Trophoblast cell (in vitro differentiated cells and primary cell): ENCODE measurements around the gene PPIF.

ENCODE experiments used
- DNase-seq, 2 donors: peaks; one replicate each; pipeline ENCODE4 v3.0.0-alpha.2; 2016
- H2AFZ ChIP-seq: 2 replicates; pipeline ENCODE4 v1.6.1; 2013; ENCODE audit warnings: low read length, moderate library complexity, mild to moderate bottlenecking; ENCODE audit not compliant: insufficient read depth, poor library complexity
- H2AK5ac ChIP-seq: 2 replicates; pipeline ENCODE4 v1.6.1; 2013; ENCODE audit warnings: mild to moderate bottlenecking, low read length
- H2BK120ac ChIP-seq: 2 replicates; pipeline ENCODE4 v1.6.1; 2013; ENCODE audit warnings: low read length, mild to moderate bottlenecking, moderate library complexity; ENCODE audit not compliant: insufficient read depth, poor library complexity
- H2BK12ac ChIP-seq: 2 replicates; pipeline ENCODE4 v1.6.1; 2013; ENCODE audit warnings: mild to moderate bottlenecking, low read length, moderate library complexity
- H2BK5ac ChIP-seq: 2 replicates; pipeline ENCODE4 v1.6.1; 2013; ENCODE audit warnings: low read length, low read depth, moderate library complexity, mild to moderate bottlenecking; ENCODE audit not compliant: poor library complexity
- H3K14ac ChIP-seq: 2 replicates; pipeline ENCODE4 v1.6.1; 2013; ENCODE audit warnings: mild to moderate bottlenecking, low read length
- H3K18ac ChIP-seq: 2 replicates; pipeline ENCODE4 v1.6.1; 2013; ENCODE audit warnings: mild to moderate bottlenecking, low read length
- H3K23ac ChIP-seq: 2 replicates; pipeline ENCODE4 v1.6.1; 2013; ENCODE audit warnings: low read length
- H3K27ac ChIP-seq: 2 replicates; pipeline ENCODE4 v1.5.1; 2013; ENCODE audit warnings: low read depth, mild to moderate bottlenecking, inconsistent platforms, low read length, moderate library complexity
- H3K27me3 ChIP-seq: 2 replicates; pipeline ENCODE4 v1.6.1; 2013; ENCODE audit warnings: inconsistent platforms, mild to moderate bottlenecking, low read length, moderate library complexity; ENCODE audit not compliant: insufficient read depth
- H3K36me3 ChIP-seq, 2 experiments: 1 replicate in 1 of 2; 2 replicates in 1 of 2; pipeline ENCODE4 v1.6.1; 2013; ENCODE audit warnings: low read length in 2 of 2, mild to moderate bottlenecking in 2 of 2, moderate library complexity in 1 of 2; ENCODE audit not compliant: insufficient read depth in 2 of 2, control insufficient read depth in 1 of 2
- H3K4ac ChIP-seq: 2 replicates; pipeline ENCODE4 v1.6.1; 2013; ENCODE audit warnings: low read depth, mild to moderate bottlenecking, low read length, moderate library complexity
- H3K4me1 ChIP-seq, 2 experiments: 1 replicate in 1 of 2; 2 replicates in 1 of 2; pipeline ENCODE4 v1.6.1; 2013; ENCODE audit warnings: low read length in 2 of 2, mild to moderate bottlenecking in 2 of 2, moderate library complexity in 1 of 2; ENCODE audit not compliant: insufficient read depth in 2 of 2, control insufficient read depth in 1 of 2
- H3K4me2 ChIP-seq: 2 replicates; pipeline ENCODE4 v1.6.1; 2013; ENCODE audit warnings: inconsistent platforms, mild to moderate bottlenecking, low read length, moderate library complexity
- H3K4me3 ChIP-seq: 2 replicates; pipeline ENCODE4 v1.5.1; 2013; ENCODE audit warnings: mild to moderate bottlenecking, low read depth, low read length, inconsistent platforms
- H3K79me1 ChIP-seq: one replicate; pipeline ENCODE4 v1.6.1; 2013; ENCODE audit warnings: low read length
- H3K79me2 ChIP-seq: 2 replicates; pipeline ENCODE4 v1.6.1; 2013; ENCODE audit warnings: low read length, mild to moderate bottlenecking; ENCODE audit not compliant: control insufficient read depth, insufficient read depth, poor library complexity
- H3K9ac ChIP-seq: 2 replicates; pipeline ENCODE4 v1.6.1; 2013; ENCODE audit warnings: mild to moderate bottlenecking, low read length
- H3K9me3 ChIP-seq: 2 replicates; pipeline ENCODE4 v1.6.1; 2013; ENCODE audit warnings: low read depth, mild to moderate bottlenecking, control low read depth, inconsistent platforms, low read length; ENCODE audit not compliant: insufficient read depth
- H4K12ac ChIP-seq: 2 replicates; pipeline ENCODE4 v1.6.1; 2013; ENCODE audit warnings: low read depth, mild to moderate bottlenecking, low read length, moderate library complexity
- H4K8ac ChIP-seq: 2 replicates; pipeline ENCODE4 v1.6.1; 2013; ENCODE audit warnings: low read depth, mild to moderate bottlenecking, low read length, moderate library complexity
- H4K91ac ChIP-seq: one replicate; pipeline ENCODE4 v1.6.1; 2013; ENCODE audit warnings: low read depth, mild to moderate bottlenecking, low read length, moderate library complexity
- WGBS: extraction: QIAGEN DNeasy Blood & Tissue Kit; methylation state at CpG from one replicate; pipeline ENCODE4 v1.1.7; 2013; ENCODE audit warnings: missing lambda C conversion rate; ENCODE audit not compliant: insufficient read length, insufficient coverage; ENCODE audit errors: extremely low coverage; 5-methylcytosine and 5-hydroxymethylcytosine counted together

Gene PPIF

GRCh38 chr10:79328147-79328701, 19.0 kb upstream of the PPIF start:
- H3K4ac ChIP-seq = no peak overlapping the region
- H3K79me2 ChIP-seq = no peaks in the 10 kb centered on the region
- no peak overlapping the region for H2AFZ ChIP-seq
- no peaks in the 10 kb centered on the region for H3K79me1 ChIP-seq
- H3K23ac ChIP-seq = no peak overlapping the region
- no peak overlapping the region for H4K91ac ChIP-seq
- H3K27me3 ChIP-seq = no peaks in the 10 kb centered on the region
- no peak overlapping the region for H3K4me3 ChIP-seq
- H4K8ac ChIP-seq = no peak overlapping the region
- H3K18ac ChIP-seq = no peak overlapping the region
- no CpG with 5 or more reads among the region's 6 CpGs for WGBS
- H2BK12ac ChIP-seq = no peak overlapping the region
- H3K9me3 ChIP-seq = peaks cover 5% of the 10 kb centered on the region
- DNase-seq = no peak
- no peak overlapping the region for H3K4me2 ChIP-seq
- no peaks in the 10 kb centered on the region for H3K36me3 ChIP-seq
- H3K9ac ChIP-seq = no peak overlapping the region
- H3K4me1 ChIP-seq = no peaks in the 10 kb centered on the region
- H2BK5ac ChIP-seq = no peak overlapping the region
- no peak overlapping the region for H2BK120ac ChIP-seq
- H2AK5ac ChIP-seq = no peak overlapping the region
- H3K14ac ChIP-seq = no peak overlapping the region
- no peak overlapping the region for H4K12ac ChIP-seq
- no peak overlapping the region for H3K27ac ChIP-seq

- Histone ChIP-seq H3K4me2 (no peak overlapping the region), H3K79me1 (no peaks in the 10 kb centered on the region), H3K4ac (no peak overlapping the region), H3K79me2 (no peaks in the 10 kb centered on the region), H3K27ac (no peak overlapping the region), H4K8ac (no peak overlapping the region), H2BK12ac (no peak overlapping the region), H2BK5ac (no peak overlapping the region), H3K4me3 (no peak overlapping the region), H3K18ac (no peak overlapping the region), H3K36me3 (no peaks in the 10 kb centered on the region), H4K12ac (no peak overlapping the region), H3K9ac (no peak overlapping the region), H3K23ac (no peak overlapping the region), H3K27me3 (no peaks in the 10 kb centered on the region), H2AK5ac (no peak overlapping the region), H3K4me1 (no peaks in the 10 kb centered on the region), H2BK120ac (no peak overlapping the region), H3K14ac (no peak overlapping the region), H3K9me3 (peaks cover 5% of the 10 kb centered on the region), H4K91ac (no peak overlapping the region), H2AFZ (no peak overlapping the region)
- WGBS = no CpG with 5 or more reads among the region's 14 CpGs
- no peak for DNase-seq
Observed at GRCh38 chr10:79328737-79329504, 18.3 kb upstream of the PPIF start.

GRCh38 chr10:79329529-79329928, 17.7 kb upstream of the PPIF start:
- H3K9me3 ChIP-seq = peaks cover 5% of the 10 kb centered on the region
- no peak overlapping the region for H4K91ac ChIP-seq
- H3K79me1 ChIP-seq = no peaks in the 10 kb centered on the region
- no peak overlapping the region for H2AK5ac ChIP-seq
- DNase-seq = peak in 1 of 2 donors; percentile 34
- no peaks in the 10 kb centered on the region for H3K36me3 ChIP-seq
- H3K4me3 ChIP-seq = no peak overlapping the region
- H4K8ac ChIP-seq = no peak overlapping the region
- no CpG with 5 or more reads among the region's 9 CpGs for WGBS
- H3K23ac ChIP-seq = no peak overlapping the region
- no peak overlapping the region for H3K27ac ChIP-seq
- no peaks in the 10 kb centered on the region for H3K27me3 ChIP-seq
- no peak overlapping the region for H2BK12ac ChIP-seq
- no peak overlapping the region for H3K4ac ChIP-seq
- H3K9ac ChIP-seq = no peak overlapping the region
- no peak overlapping the region for H3K14ac ChIP-seq
- H3K4me2 ChIP-seq = no peak overlapping the region
- no peak overlapping the region for H3K18ac ChIP-seq
- no peaks in the 10 kb centered on the region for H3K79me2 ChIP-seq
- H4K12ac ChIP-seq = no peak overlapping the region
- H2AFZ ChIP-seq = no peak overlapping the region
- H2BK120ac ChIP-seq = no peak overlapping the region
- no peak overlapping the region for H2BK5ac ChIP-seq
- H3K4me1 ChIP-seq = no peaks in the 10 kb centered on the region

- H2BK5ac ChIP-seq = no peak overlapping the region
- H3K18ac ChIP-seq = no peak overlapping the region
- no peak overlapping the region for H4K8ac ChIP-seq
- no peak overlapping the region for H4K12ac ChIP-seq
- H3K9ac ChIP-seq = no peak overlapping the region
- no peak overlapping the region for H3K4me2 ChIP-seq
- H3K4me3 ChIP-seq = no peak overlapping the region
- H3K79me1 ChIP-seq = no peaks in the 10 kb centered on the region
- WGBS = no CpG with 5 or more reads among the region's 5 CpGs
- H3K79me2 ChIP-seq = no peaks in the 10 kb centered on the region
- no peak overlapping the region for H2BK12ac ChIP-seq
- peaks cover 5% of the 10 kb centered on the region for H3K9me3 ChIP-seq
- H4K91ac ChIP-seq = no peak overlapping the region
- H2AFZ ChIP-seq = no peak overlapping the region
- H3K4ac ChIP-seq = no peak overlapping the region
- H2AK5ac ChIP-seq = no peak overlapping the region
- no peaks in the 10 kb centered on the region for H3K4me1 ChIP-seq
- H3K27me3 ChIP-seq = no peaks in the 10 kb centered on the region
- H2BK120ac ChIP-seq = no peak overlapping the region
- H3K14ac ChIP-seq = no peak overlapping the region
- DNase-seq = peak in 1 of 2 donors; percentile 23
- no peak overlapping the region for H3K27ac ChIP-seq
- no peaks in the 10 kb centered on the region for H3K36me3 ChIP-seq
- no peak overlapping the region for H3K23ac ChIP-seq
Observed at GRCh38 chr10:79331226-79331625, 16.0 kb upstream of the PPIF start.
